IPS-18c (cell line): ENCODE measurements around the gene ALG9.
"Not testable (repeated sequence)": the region's sequence is repeated elsewhere in the genome, so short reads cannot be mapped to it uniquely, and the experiment has no call there.

Experiments
- H3K4me3 ChIP-seq: 2 replicates; pipeline ENCODE4 v1.7.0; 2013; ENCODE audit warnings: low read depth, mild to moderate bottlenecking, low read length, moderate library complexity; ENCODE audit not compliant: insufficient read depth
- H3K9me3 ChIP-seq: one replicate; pipeline ENCODE4 v1.6.1; 2013; ENCODE audit warnings: mild to moderate bottlenecking, low read length, moderate library complexity; ENCODE audit not compliant: control insufficient read depth, insufficient read depth

ALG9 gene

DNA sequence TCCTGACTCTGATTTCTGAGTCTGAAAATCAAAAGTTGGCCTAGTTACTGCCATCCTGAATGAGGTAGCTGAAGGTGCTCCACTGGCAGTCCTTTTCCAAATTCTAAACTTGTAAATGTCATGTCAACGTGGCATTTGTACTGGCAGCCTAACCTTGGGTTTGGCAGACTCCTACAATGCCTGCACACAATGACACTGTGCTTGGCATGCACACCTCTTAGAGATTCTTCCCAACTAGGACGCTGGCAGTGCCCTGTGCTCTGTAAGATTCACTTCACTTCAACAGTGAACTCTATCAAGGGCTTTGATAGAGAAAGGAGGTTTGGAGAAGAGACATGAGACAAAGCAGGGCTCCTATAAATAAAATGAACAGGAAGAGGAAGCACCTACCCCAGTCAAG, 83.3 kb downstream of the ALG9 start:
- Histone ChIP-seq H3K9me3 (peaks cover 2% of the 10 kb centered on the region), H3K4me3 (no peak overlapping the region)

DNA sequence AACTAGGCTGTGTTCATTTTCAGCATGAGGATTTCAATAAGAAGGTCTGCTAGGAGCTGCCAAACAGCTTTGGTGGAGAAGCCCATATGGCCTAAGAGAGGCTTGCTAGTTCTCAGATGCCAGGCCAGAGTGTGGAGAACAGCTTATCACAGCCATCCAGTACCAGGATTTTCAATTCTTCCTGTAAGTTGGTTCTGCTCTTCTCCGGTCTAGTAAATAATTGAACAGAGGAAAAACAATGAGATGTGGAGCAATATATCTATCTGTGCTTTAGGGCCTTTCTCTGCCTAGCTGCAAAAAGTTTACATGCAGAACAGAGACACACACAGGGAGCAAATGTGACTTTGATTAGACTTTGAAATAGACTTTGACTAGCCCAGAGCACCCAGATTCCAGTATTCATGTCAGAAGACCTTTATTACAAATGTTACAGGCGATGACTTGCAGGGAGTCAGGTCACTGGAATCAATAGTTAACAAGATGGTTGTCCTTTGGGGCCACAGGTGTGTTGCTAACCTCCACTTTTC, 85.4 kb downstream of the ALG9 start:
- no peak overlapping the region for H3K4me3 ChIP-seq
- peaks cover 2% of the 10 kb centered on the region for H3K9me3 ChIP-seq

- H3K4me3 ChIP-seq = no peak overlapping the region
- H3K9me3 ChIP-seq = peaks cover 2% of the 10 kb centered on the region
These were observed 86.3 kb downstream of the ALG9 start for GRCh38 chr11:111785076-111785475.

DNA sequence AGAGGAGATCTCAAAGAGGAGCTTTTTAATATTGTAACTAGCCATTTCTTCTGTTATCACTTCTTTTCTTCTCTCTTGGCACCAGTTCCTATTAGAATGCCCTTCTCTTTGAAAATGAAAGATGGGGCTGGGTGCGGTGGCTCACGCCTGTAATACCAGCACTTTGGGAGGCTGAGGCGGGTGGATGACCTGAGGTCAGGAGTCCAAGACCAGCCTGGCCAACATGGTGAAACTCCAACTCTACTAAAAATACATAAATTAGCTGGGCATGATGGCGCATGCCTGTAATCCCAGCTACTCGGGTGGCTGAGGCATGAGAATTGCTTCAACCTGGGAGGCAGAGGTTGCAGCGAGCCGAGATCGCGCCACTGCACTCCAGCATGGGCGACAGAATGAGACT, 87.1 kb downstream of the ALG9 start:
- not testable (repeated sequence) for H3K9me3 ChIP-seq, H3K4me3 ChIP-seq

DNA sequence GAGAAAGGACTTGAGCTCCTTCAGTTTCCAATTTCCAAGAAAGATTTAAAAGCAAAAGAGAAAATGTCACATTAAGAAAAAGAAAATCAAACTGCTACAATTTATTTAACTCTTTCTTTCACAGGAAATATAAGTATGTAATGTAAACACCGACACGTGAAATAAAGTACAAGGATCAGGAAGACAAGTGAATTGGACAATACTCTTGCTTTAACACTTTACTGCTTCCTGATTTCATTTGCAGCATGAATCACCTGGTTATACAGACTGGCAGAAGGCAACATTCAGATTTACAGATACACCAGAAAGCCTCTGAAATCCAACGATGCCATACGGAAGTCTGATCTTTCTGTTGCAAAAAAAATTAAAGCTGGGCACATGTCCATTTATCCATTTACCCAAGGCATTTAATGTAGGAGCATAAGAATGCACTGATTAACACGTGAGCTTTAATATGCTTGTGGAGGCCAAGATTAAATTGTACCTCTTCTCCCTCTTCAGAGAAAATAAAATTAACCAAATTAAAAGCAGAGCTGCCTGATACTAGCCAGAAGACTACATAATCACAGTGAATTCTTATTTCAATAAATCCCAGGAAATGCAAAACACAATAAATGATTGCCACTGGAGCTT, 89.2 kb downstream of the ALG9 start:
- Histone ChIP-seq H3K9me3 (peaks cover 2% of the 10 kb centered on the region), H3K4me3 (no peak overlapping the region)

DNA sequence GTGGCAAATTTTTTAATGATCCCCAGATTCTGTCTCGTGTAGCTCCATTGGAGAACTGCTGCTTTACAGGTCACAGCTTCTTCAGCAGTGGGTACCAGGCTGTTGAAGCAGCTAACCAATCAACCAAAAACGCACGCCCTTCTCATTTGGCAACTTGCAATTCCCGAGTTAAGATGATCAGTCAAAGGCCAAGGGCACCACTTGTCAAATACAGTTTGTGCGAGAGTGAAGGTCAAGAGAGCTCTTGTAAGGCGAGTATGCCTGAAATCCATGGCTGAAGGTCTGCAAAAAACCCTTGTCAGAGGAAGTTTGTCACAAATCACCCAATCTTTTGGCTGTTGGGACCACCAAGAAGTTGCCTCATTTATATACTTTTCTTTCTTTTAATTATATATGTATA, 92.3 kb downstream of the ALG9 start:
- peaks cover 2% of the 10 kb centered on the region for H3K9me3 ChIP-seq
- no peak overlapping the region for H3K4me3 ChIP-seq

GRCh38 chr11:111778047-111778558, 93.3 kb downstream of the ALG9 start:
- Histone ChIP-seq H3K4me3 (no peak overlapping the region), H3K9me3 (no peaks in the 10 kb centered on the region)

- Histone ChIP-seq H3K9me3 (no peaks in the 10 kb centered on the region), H3K4me3 (no peak overlapping the region)
These were observed 94.0 kb downstream of the ALG9 start for GRCh38 chr11:111777094-111778046.

DNA sequence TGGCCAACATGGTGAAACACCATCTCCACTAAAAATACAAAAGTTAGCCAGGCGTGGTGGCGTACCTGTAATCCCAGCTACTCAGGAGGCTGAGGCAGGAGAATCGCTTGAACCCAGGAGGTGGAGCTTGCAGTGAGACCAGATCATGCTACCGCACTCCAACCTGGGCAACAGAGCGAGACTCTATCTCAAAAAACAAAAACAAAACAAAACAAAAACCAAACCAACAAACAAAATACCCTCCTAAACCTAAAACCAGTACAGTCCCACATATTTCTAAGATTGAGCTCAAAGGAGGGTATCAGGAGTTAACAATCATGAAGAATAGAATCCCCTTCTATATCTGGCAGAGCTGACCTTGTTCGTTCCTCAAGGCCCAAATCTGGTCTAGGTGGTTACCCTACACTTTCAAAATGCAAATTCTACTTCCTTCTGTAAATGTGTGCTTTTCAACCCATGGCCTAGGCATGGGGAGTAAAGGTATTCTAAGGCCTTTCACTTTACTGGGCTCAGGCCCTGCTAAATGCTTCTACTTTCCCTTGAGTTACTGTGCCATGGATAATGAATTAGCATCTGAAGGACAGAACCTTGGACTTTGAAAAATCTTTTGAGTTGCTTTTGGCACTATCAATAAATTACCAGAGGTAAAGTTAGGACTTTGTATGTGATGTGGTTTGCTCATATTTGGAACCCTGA, 94.8 kb downstream of the ALG9 start:
- no peak overlapping the region for H3K4me3 ChIP-seq
- no peaks in the 10 kb centered on the region for H3K9me3 ChIP-seq

- no peaks in the 10 kb centered on the region for H3K9me3 ChIP-seq
These were observed 96.2 kb downstream of the ALG9 start for GRCh38 chr11:111774955-111775710.

GRCh38 chr11:111772535-111772934, 98.8 kb downstream of the ALG9 start:
- Histone ChIP-seq H3K9me3 (no peaks in the 10 kb centered on the region), H3K4me3 (no peak overlapping the region)

More at GRCh38 chr11:111774955-111775710, 96.2 kb downstream of the ALG9 start:
- H3K4me3 ChIP-seq = no peak overlapping the region

GRCh38 chr11:111771205-111771604, 100.2 kb downstream of the ALG9 start:
- not testable (repeated sequence) for H3K9me3 ChIP-seq
- 0 out of 2 replicates have a peak overlapping the region, but pooled peaks have one; percentile 24 for H3K4me3 ChIP-seq

DNA sequence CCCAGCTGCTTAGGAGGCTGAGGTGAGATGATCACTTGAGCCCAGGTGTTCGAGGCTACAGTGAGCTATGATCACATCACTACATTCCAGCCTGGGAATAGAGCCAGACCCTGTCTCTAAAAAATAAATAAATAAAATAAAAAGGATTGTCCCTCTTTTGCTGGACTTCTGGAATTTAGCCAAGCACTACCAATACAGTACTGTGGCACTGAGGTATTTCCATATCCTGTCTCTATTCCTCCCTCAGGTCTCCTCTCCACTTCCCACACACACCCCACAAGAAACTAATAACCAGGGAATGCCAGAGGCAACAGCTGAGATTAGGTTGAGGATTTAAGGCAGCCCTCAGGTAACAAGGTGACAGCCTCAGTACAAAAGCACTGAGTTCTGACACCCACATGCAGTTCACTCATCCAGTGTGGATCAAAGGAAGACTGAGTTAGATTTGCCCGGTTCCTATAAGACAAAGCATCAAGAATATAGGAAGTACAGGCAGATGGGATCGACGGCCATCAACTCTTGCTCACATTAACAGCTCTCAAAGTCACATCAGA, 100.7 kb downstream of the ALG9 start:
- H3K4me3 ChIP-seq = no peak overlapping the region

GRCh38 chr11:111766834-111767142, 104.6 kb downstream of the ALG9 start:
- Histone ChIP-seq H3K9me3 (no peaks in the 10 kb centered on the region), H3K4me3 (peak overlapping the region; percentile 96)

More for the DNA sequence above, 100.7 kb downstream of the ALG9 start:
- no peaks in the 10 kb centered on the region for H3K9me3 ChIP-seq

GRCh38 chr11:111765984-111766833, 105.2 kb downstream of the ALG9 start, which contains the start of gene PPP2R1B:
PPP2R1B (minus strand) TSS chr11:111766389; CDS start chr11:111766361, 28 bp downstream.
- no peaks in the 10 kb centered on the region for H3K9me3 ChIP-seq
- peak within 1 kb of the TSS; percentile 96 for H3K4me3 ChIP-seq
